HepG2 (cell line): ENCODE data around the gene CHAF1A. TPM values are rescaled to one million over a fixed set of nuclear protein-coding genes. Genes with fewer than 3 reads are reported as not detected.

ENCODE experiments used
- CBFB ChIP-seq: sonication (generic); formaldehyde crosslinking; IDR thresholded peaks from 2 replicates; pipeline ENCODE4 v1.4.0; 2020; ENCODE audit warnings: missing genetic modification reagents
- FOXP4 ChIP-seq: sonication (generic); formaldehyde crosslinking; IDR thresholded peaks from 2 replicates; pipeline ENCODE4 v1.4.0; 2020; ENCODE audit warnings: missing genetic modification reagents
- HNRNPUL1 ChIP-seq: fragments of 200-400 bp; formaldehyde crosslinking; IDR thresholded peaks from 2 replicates; pipeline ENCODE4 v1.6.1; 2017; ENCODE audit warnings: low read depth, mild to moderate bottlenecking, low read length, moderate library complexity
- MED8 ChIP-seq: sonication (generic); formaldehyde crosslinking; IDR thresholded peaks from 2 replicates; pipeline ENCODE4 v1.8.1; 2023; ENCODE audit warnings: mild to moderate bottlenecking, missing genetic modification reagents; ENCODE audit not compliant: insufficient replicate concordance
- MTA1 ChIP-seq: sonication (generic); formaldehyde crosslinking; IDR thresholded peaks from 2 replicates; pipeline ENCODE4 v1.4.0; 2020; ENCODE audit warnings: missing genetic modification reagents, mild to moderate bottlenecking, borderline replicate concordance
- REXO4 ChIP-seq: sonication (generic); formaldehyde crosslinking; IDR thresholded peaks from 2 replicates; pipeline ENCODE4 v1.8.0; 2022; ENCODE audit warnings: missing genetic modification reagents, mild to moderate bottlenecking, borderline replicate concordance
- RFX1 ChIP-seq: fragments of 450-650 bp; IDR thresholded peaks from 2 replicates; pipeline ENCODE4 v1.6.1; 2017
- SALL1 ChIP-seq: sonication (generic); formaldehyde crosslinking; IDR thresholded peaks from 2 replicates; pipeline ENCODE4 v1.8.0; 2022; ENCODE audit warnings: mild to moderate bottlenecking, missing genetic modification reagents
- STAT5B ChIP-seq: sonication (generic); formaldehyde crosslinking; IDR thresholded peaks from 2 replicates; pipeline ENCODE4 v1.4.0; 2020; ENCODE audit warnings: missing genetic modification reagents
- TEAD3 ChIP-seq: optimal IDR thresholded peaks from 2 replicates; pipeline ENCODE3; 2016; ENCODE audit warnings: borderline replicate concordance
- TOPORS ChIP-seq: sonication (generic); formaldehyde crosslinking; IDR thresholded peaks from 2 replicates; pipeline ENCODE4 v1.8.0; 2023; ENCODE audit warnings: mild to moderate bottlenecking, missing genetic modification reagents
- TRIM24 ChIP-seq: sonication (generic); formaldehyde crosslinking; IDR thresholded peaks from 2 replicates; pipeline ENCODE4 v1.8.0; 2022; ENCODE audit warnings: mild to moderate bottlenecking, missing genetic modification reagents
- ZBTB1 ChIP-seq: sonication (generic); formaldehyde crosslinking; IDR thresholded peaks from 2 replicates; pipeline ENCODE4 v1.4.0; 2020; ENCODE audit warnings: missing genetic modification reagents, borderline replicate concordance
- ZNF318 ChIP-seq: sonication (generic); formaldehyde crosslinking; IDR thresholded peaks from 2 replicates; pipeline ENCODE4 v1.4.0; 2020; ENCODE audit warnings: mild to moderate bottlenecking, missing genetic modification reagents
- ZNF446 ChIP-seq: sonication (generic); formaldehyde crosslinking; IDR thresholded peaks from 2 replicates; pipeline ENCODE4 v1.5.0; 2020; ENCODE audit warnings: mild to moderate bottlenecking, missing genetic modification reagents
- ZNF766 ChIP-seq: sonication (generic); formaldehyde crosslinking; IDR thresholded peaks from 2 replicates; pipeline ENCODE4 v1.5.0; 2020; ENCODE audit warnings: missing genetic modification reagents, borderline replicate concordance
- ZNF841 ChIP-seq: sonication (generic); formaldehyde crosslinking; IDR thresholded peaks from 2 replicates; pipeline ENCODE4 v1.8.1; 2023; ENCODE audit warnings: missing genetic modification reagents, borderline replicate concordance
- polyA plus RNA-seq, 8 experiments: library from polyadenylated mRNA; depleted of rRNA in 3 of 8; stranded (reverse) in 7 of 8; unstranded in 1 of 8; fragments of >200 nt; fragmentation: Illumina TruSeq in 4 of 8; extraction: Trizol in 4 of 8; gene quantifications; 2 replicates each; pipeline versions ENCODE4 v1.2.1 to v1.2.3, GENCODE V29; 2011 to 2016; ENCODE audit warnings: low read depth in 4 of 8, missing spikeins in 1 of 8, mixed read lengths in 1 of 8; ENCODE audit not compliant: insufficient read depth in 1 of 8
- total RNA-seq, 5 experiments: library from RNA; depleted of rRNA; stranded (reverse); fragments of >200 nt; fragmentation: Illumina TruSeq; extraction: Trizol; gene quantifications; 2 replicates each; pipeline ENCODE4 v1.2.3, GENCODE V29; 2016; ENCODE audit warnings: low read depth in 1 of 5
- TF ChIP-seq, protein P1 (sequence below): sonication (generic); IDR thresholded peaks from 2 replicates; pipeline ENCODE4 v1.6.1; 2016; ENCODE audit warnings: low read depth, borderline replicate concordance

The CHAF1A gene
- total and polyA plus RNA-seq, 2 of the 13 experiments (the other 11 are each of a cell fraction or from before 2014, with no cell fraction given) = 11.0 to 34.8 TPM

- TF ChIP-seq FOXP4 (CRISPR knock-in tag) (no peak), ZNF318 (no peak), ZNF766 (CRISPR knock-in tag) (no peak), MED8 (CRISPR knock-in tag) (no peak), TEAD3 (peak; percentile 4), TRIM24 (CRISPR knock-in tag) (no peak), HNRNPUL1 (no peak), MTA1 (CRISPR knock-in tag) (no peak), ZNF446 (no peak), STAT5B (CRISPR knock-in tag) (no peak), ZNF841 (CRISPR knock-in tag) (no peak), RFX1 (no peak), TOPORS (CRISPR knock-in tag) (no peak), REXO4 (CRISPR knock-in tag) (no peak), SALL1 (0 out of 2 replicates have a peak, but pooled peaks have one; percentile 18), CBFB (CRISPR knock-in tag) (no peak), ZBTB1 (CRISPR knock-in tag) (no peak)
- TF ChIP-seq, protein P1, sequence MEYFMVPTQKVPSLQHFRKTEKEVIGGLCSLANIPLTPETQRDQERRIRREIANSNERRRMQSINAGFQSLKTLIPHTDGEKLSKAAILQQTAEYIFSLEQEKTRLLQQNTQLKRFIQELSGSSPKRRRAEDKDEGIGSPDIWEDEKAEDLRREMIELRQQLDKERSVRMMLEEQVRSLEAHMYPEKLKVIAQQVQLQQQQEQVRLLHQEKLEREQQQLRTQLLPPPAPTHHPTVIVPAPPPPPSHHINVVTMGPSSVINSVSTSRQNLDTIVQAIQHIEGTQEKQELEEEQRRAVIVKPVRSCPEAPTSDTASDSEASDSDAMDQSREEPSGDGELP = no peak
These were observed 69.1 kb downstream of the CHAF1A start (continued) for GRCh38 chr19:4471403-4472173.
